ENCODE measurements around the gene VASN. TPM values are rescaled to one million over a fixed set of nuclear protein-coding genes. Genes with fewer than 3 reads are reported as not detected.

Gene VASN
- total RNA-seq, 5 donors from 2014 or later (not counting 1 experiment from before 2014, with no cell fraction given) = 0.38 to 0.89 (median 0.56) TPM

GRCh38 chr16:4351880-4352279, 19.8 kb upstream of the VASN start:
- Mint-ChIP-seq H3K36me3 (peaks cover 7% of the 10 kb centered on the region), H3K27ac (peak overlapping the region; percentile 11 to 87), H3K4me1 (peaks cover 16 to 37% (median 34%) of the 10 kb centered on the region in 3 donors), H3K4me3 (peak overlapping the region in 2 of 3 donors; percentile 81 to 88), H3K9me3 (no peaks in the 10 kb centered on the region), H3K27me3 (no peaks in the 10 kb centered on the region)
- Histone ChIP-seq H3K4me1 (ENCODE audit: control insufficient read depth in 1 of 2, extremely low read depth in 1 of 2, insufficient read depth in 2 of 2, low read length in 2 of 2) (peaks cover 8 to 30% of the 10 kb centered on the region in 2 experiments), H3K4me3 (ENCODE audit: control insufficient read depth in 1 of 2, extremely low read depth in 1 of 2, low read length in 1 of 2) (no peak overlapping the region), H3K27me3 (replicated peaks in 1 of 2; ENCODE audit: control insufficient read depth in 2 of 2, extremely low read depth in 1 of 2, insufficient read depth in 2 of 2, low read length in 1 of 2) (no peaks in the 10 kb centered on the region), H3K36me3 (ENCODE audit: control insufficient read depth in 2 of 2, extremely low read depth in 1 of 2, insufficient read depth in 1 of 2, low read length in 1 of 2) (peaks cover 6 to 18% of the 10 kb centered on the region in 2 donors), H3K27ac (ENCODE audit: low read length) (peak overlapping the region; percentile 61), H3K9me3 (no peaks in the 10 kb centered on the region)
- CTCF ChIA-PET = interaction anchor here (0.6 kb wide), 4 partner anchors 62 to 602 kb away, joined by 3 to 8 read pairs (median 3); no protein-coding TSS in a partner anchor
- no peak for DNase-seq
- POLR2A ChIA-PET = interaction anchor here (0.5 to 0.6 kb wide), 3 partner anchors 78 to 264 kb away, joined by 3 to 7 read pairs (median 4); no protein-coding TSS in a partner anchor
- 76% methylated on average over 4 of the region's 7 CpGs for WGBS (ENCODE audit: insufficient coverage)
- no peak for ATAC-seq (replicated peaks in 1 of 4)

GRCh38 chr16:4352843-4353242, 18.8 kb upstream of the VASN start:
- Mint-ChIP-seq H3K36me3 (peaks cover 12% of the 10 kb centered on the region), H3K27me3 (no peaks in the 10 kb centered on the region), H3K4me3 (no peak overlapping the region), H3K4me1 (peaks cover 14 to 32% (median 27%) of the 10 kb centered on the region in 3 donors), H3K9me3 (no peaks in the 10 kb centered on the region), H3K27ac (no peak overlapping the region)
- H3K27ac ChIP-seq (ENCODE audit: low read length) = no peak overlapping the region
- H3K4me1 ChIP-seq (ENCODE audit: control insufficient read depth in 1 of 2, extremely low read depth in 1 of 2, insufficient read depth in 2 of 2, low read length in 2 of 2) = peaks cover 8 to 27% of the 10 kb centered on the region in 2 experiments
- no peak overlapping the region for H3K4me3 ChIP-seq (ENCODE audit: control insufficient read depth in 1 of 2, extremely low read depth in 1 of 2, low read length in 1 of 2)
- ATAC-seq (replicated peaks in 1 of 4) = no peak
- CTCF ChIA-PET = no interaction called here
- POLR2A ChIA-PET = no interaction called here
- H3K36me3 ChIP-seq (ENCODE audit: control insufficient read depth in 2 of 2, extremely low read depth in 1 of 2, insufficient read depth in 1 of 2, low read length in 1 of 2) = peaks cover 6 to 22% of the 10 kb centered on the region in 2 donors
- H3K9me3 ChIP-seq = no peaks in the 10 kb centered on the region
- 78% methylated on average over 4 of the region's 5 CpGs for WGBS (ENCODE audit: insufficient coverage)
- H3K27me3 ChIP-seq (replicated peaks in 1 of 2; ENCODE audit: control insufficient read depth in 2 of 2, extremely low read depth in 1 of 2, insufficient read depth in 2 of 2, low read length in 1 of 2) = no peaks in the 10 kb centered on the region
- no peak for DNase-seq

- H3K4me1 Mint-ChIP-seq = peaks cover 6 to 23% (median 19%) of the 10 kb centered on the region in 3 donors
- H3K9me3 ChIP-seq = no peaks in the 10 kb centered on the region
- H3K27ac Mint-ChIP-seq = peak overlapping the region in 1 of 2 donors; percentile 64
- H3K27me3 ChIP-seq (replicated peaks in 1 of 2; ENCODE audit: control insufficient read depth in 2 of 2, extremely low read depth in 1 of 2, insufficient read depth in 2 of 2, low read length in 1 of 2) = no peaks in the 10 kb centered on the region
- no peaks in the 10 kb centered on the region for H3K9me3 Mint-ChIP-seq
- ChIA-PET CTCF (no interaction called here), POLR2A (no interaction called here)
- peaks cover 8% of the 10 kb centered on the region for H3K36me3 Mint-ChIP-seq
- H3K27ac ChIP-seq (ENCODE audit: low read length) = no peak overlapping the region
- WGBS (ENCODE audit: insufficient coverage) = 70% methylated on average over 2 of the region's 4 CpGs
- ATAC-seq (replicated peaks in 1 of 4) (no peak), DNase-seq (no peak)
- peaks cover 6 to 30% of the 10 kb centered on the region in 2 donors for H3K36me3 ChIP-seq (ENCODE audit: control insufficient read depth in 2 of 2, extremely low read depth in 1 of 2, insufficient read depth in 1 of 2, low read length in 1 of 2)
- H3K4me1 ChIP-seq (ENCODE audit: control insufficient read depth in 1 of 2, extremely low read depth in 1 of 2, insufficient read depth in 2 of 2, low read length in 2 of 2) = peaks cover 8 to 22% of the 10 kb centered on the region in 2 experiments
- H3K4me3 ChIP-seq (ENCODE audit: control insufficient read depth in 1 of 2, extremely low read depth in 1 of 2, low read length in 1 of 2) = no peak overlapping the region
- H3K27me3 Mint-ChIP-seq = no peaks in the 10 kb centered on the region
- H3K4me3 Mint-ChIP-seq = no peak overlapping the region
Measured at GRCh38 chr16:4353675-4354074, 18.0 kb upstream of the VASN start.

- H3K27me3 ChIP-seq (replicated peaks in 1 of 2; ENCODE audit: control insufficient read depth in 2 of 2, extremely low read depth in 1 of 2, insufficient read depth in 2 of 2, low read length in 1 of 2) = no peaks in the 10 kb centered on the region
- H3K27me3 Mint-ChIP-seq = no peaks in the 10 kb centered on the region
- no peak overlapping the region for H3K27ac ChIP-seq (ENCODE audit: low read length)
- no peak for ATAC-seq (replicated peaks in 1 of 4)
- H3K36me3 ChIP-seq (ENCODE audit: control insufficient read depth in 2 of 2, extremely low read depth in 1 of 2, insufficient read depth in 1 of 2, low read length in 1 of 2) = peaks cover 6 to 40% of the 10 kb centered on the region in 2 donors
- H3K36me3 Mint-ChIP-seq = peaks cover 11% of the 10 kb centered on the region
- DNase-seq = no peak
- 98% methylated on average over 8 of the region's 20 CpGs for WGBS (ENCODE audit: insufficient coverage)
- no peak overlapping the region for H3K4me3 ChIP-seq (ENCODE audit: control insufficient read depth in 1 of 2, extremely low read depth in 1 of 2, low read length in 1 of 2)
- CTCF ChIA-PET = no interaction called here
- no peaks in the 10 kb centered on the region for H3K9me3 Mint-ChIP-seq
- no peak overlapping the region for H3K4me3 Mint-ChIP-seq
- H3K4me1 Mint-ChIP-seq = peaks cover 5 to 24% (median 16%) of the 10 kb centered on the region in 3 donors
- no peaks in the 10 kb centered on the region for H3K9me3 ChIP-seq
- peak overlapping the region in 1 of 2 donors; percentile 2 for H3K27ac Mint-ChIP-seq
- peaks cover 6 to 22% of the 10 kb centered on the region in 2 experiments for H3K4me1 ChIP-seq (ENCODE audit: control insufficient read depth in 1 of 2, extremely low read depth in 1 of 2, insufficient read depth in 2 of 2, low read length in 2 of 2)
- POLR2A ChIA-PET = no interaction called here
Measured at GRCh38 chr16:4354512-4355409, 16.9 kb upstream of the VASN start.

GRCh38 chr16:4356820-4357219, 14.8 kb upstream of the VASN start:
- Mint-ChIP-seq H3K9me3 (no peaks in the 10 kb centered on the region), H3K27me3 (no peaks in the 10 kb centered on the region), H3K4me3 (no peak overlapping the region), H3K36me3 (peaks cover 11% of the 10 kb centered on the region), H3K27ac (no peak overlapping the region), H3K4me1 (peaks cover 0 to 8% (median 2%) of the 10 kb centered on the region in 3 donors)
- Histone ChIP-seq H3K9me3 (no peaks in the 10 kb centered on the region), H3K4me1 (ENCODE audit: control insufficient read depth in 1 of 2, extremely low read depth in 1 of 2, insufficient read depth in 2 of 2, low read length in 2 of 2) (peaks cover 0 to 7% of the 10 kb centered on the region in 2 experiments), H3K27me3 (replicated peaks in 1 of 2; ENCODE audit: control insufficient read depth in 2 of 2, extremely low read depth in 1 of 2, insufficient read depth in 2 of 2, low read length in 1 of 2) (no peaks in the 10 kb centered on the region), H3K4me3 (ENCODE audit: control insufficient read depth in 1 of 2, extremely low read depth in 1 of 2, low read length in 1 of 2) (no peak overlapping the region), H3K27ac (ENCODE audit: low read length) (no peak overlapping the region), H3K36me3 (ENCODE audit: control insufficient read depth in 2 of 2, extremely low read depth in 1 of 2, insufficient read depth in 1 of 2, low read length in 1 of 2) (peaks cover 17 to 60% of the 10 kb centered on the region in 2 donors)
- DNase-seq (peak in 1 of 35 experiments; percentile 14), ATAC-seq (replicated peaks in 1 of 4) (no peak)
- ChIA-PET POLR2A (no interaction called here), CTCF (no interaction called here)
- WGBS (ENCODE audit: insufficient coverage) = 100% methylated on average over 2 of the region's 7 CpGs

GRCh38 chr16:4358236-4358635, 13.4 kb upstream of the VASN start:
- Histone ChIP-seq H3K9me3 (no peaks in the 10 kb centered on the region), H3K4me3 (ENCODE audit: control insufficient read depth in 1 of 2, extremely low read depth in 1 of 2, low read length in 1 of 2) (no peak overlapping the region), H3K36me3 (ENCODE audit: control insufficient read depth in 2 of 2, extremely low read depth in 1 of 2, insufficient read depth in 1 of 2, low read length in 1 of 2) (peaks cover 18 to 73% of the 10 kb centered on the region in 2 donors), H3K4me1 (ENCODE audit: control insufficient read depth in 1 of 2, extremely low read depth in 1 of 2, insufficient read depth in 2 of 2, low read length in 2 of 2) (peaks cover 0 to 7% of the 10 kb centered on the region in 2 experiments), H3K27me3 (replicated peaks in 1 of 2; ENCODE audit: control insufficient read depth in 2 of 2, extremely low read depth in 1 of 2, insufficient read depth in 2 of 2, low read length in 1 of 2) (no peaks in the 10 kb centered on the region), H3K27ac (ENCODE audit: low read length) (no peak overlapping the region)
- CTCF ChIA-PET = interaction anchor here in 1 of 2 donors (0.6 kb wide), 1 partner anchor 127 kb away, joined by 3 read pairs; no protein-coding TSS in a partner anchor
- Mint-ChIP-seq H3K27ac (no peak overlapping the region), H3K4me1 (peaks cover 0 to 7% (median 2%) of the 10 kb centered on the region in 3 donors), H3K27me3 (no peaks in the 10 kb centered on the region), H3K4me3 (no peak overlapping the region), H3K9me3 (no peaks in the 10 kb centered on the region), H3K36me3 (peaks cover 17% of the 10 kb centered on the region)
- over 99% methylated on average over 17 of the region's 19 CpGs for WGBS (ENCODE audit: insufficient coverage)
- POLR2A ChIA-PET = no interaction called here
- ATAC-seq (replicated peaks in 1 of 4) (no peak), DNase-seq (peak in 1 of 35 experiments; percentile 17)
